ENCODE measurements around the gene PAEP. TPM values are rescaled to one million over a fixed set of nuclear protein-coding genes. Genes with fewer than 3 reads are reported as not detected.
A peak's percentile ranks its signal among the peaks of the same experiment; 100 is the strongest.

The PAEP gene
- total and polyA plus RNA-seq, 7 donors, result not detected

- intact Hi-C loops (cut with DNase I), result no loop called here
- peak; percentile 18 for DNase-seq
- no peak overlapping the region for H3K4me3 ChIP-seq
These were observed 49.0 kb downstream of the PAEP start for GRCh38 chr9:135610290-135611141.

GRCh38 chr9:135611142-135611874 lies 49.8 kb downstream of the PAEP start:
- peak; percentile 42 for DNase-seq
- H3K36me3 ChIP-seq, result no peaks in the 10 kb centered on the region
- H3K4me1 ChIP-seq, result no peaks in the 10 kb centered on the region
- H3K27me3 ChIP-seq, result peaks cover 0 to 43% (median 4%) of the 10 kb centered on the region in 3 donors
- TF ChIP-seq POLR2A (IDR thresholded peaks at IDR 0.05) (no peak), POLR2AphosphoS5 (IDR thresholded peaks at IDR 0.05) (no peak), EP300 (IDR thresholded peaks at IDR 0.05) (no peak), CTCF (IDR thresholded peaks at IDR 0.05) (no peak)
- no peaks in the 10 kb centered on the region for H3K9me3 ChIP-seq
- no peak overlapping the region for H3K4me3 ChIP-seq
- intact Hi-C loops (cut with DNase I), result no loop called here
- H3K27ac ChIP-seq, result no peak overlapping the region
- WGBS, 2 donors, result 67 to 85% methylated on average over 7 of the region's 7 CpGs

More at GRCh38 chr9:135610290-135611141, 49.0 kb downstream of the PAEP start:
- H3K4me1 ChIP-seq, result no peaks in the 10 kb centered on the region
- peaks cover 0 to 35% (median 4%) of the 10 kb centered on the region in 3 donors for H3K27me3 ChIP-seq
- no peaks in the 10 kb centered on the region for H3K36me3 ChIP-seq
- 73 to 80% methylated on average over 13 of the region's 13 CpGs for WGBS, 2 donors
- no peaks in the 10 kb centered on the region for H3K9me3 ChIP-seq
- no peak overlapping the region for H3K27ac ChIP-seq
- TF ChIP-seq EP300 (IDR thresholded peaks at IDR 0.05) (no peak), POLR2AphosphoS5 (IDR thresholded peaks at IDR 0.05) (no peak), CTCF (IDR thresholded peaks at IDR 0.05) (no peak), POLR2A (IDR thresholded peaks at IDR 0.05) (no peak)

GRCh38 chr9:135611875-135612209 lies 50.3 kb downstream of the PAEP start:
- Histone ChIP-seq H3K36me3 (no peaks in the 10 kb centered on the region), H3K9me3 (no peaks in the 10 kb centered on the region), H3K4me1 (no peaks in the 10 kb centered on the region), H3K27ac (no peak overlapping the region), H3K27me3 (peaks cover 0 to 43% (median 4%) of the 10 kb centered on the region in 3 donors), H3K4me3 (no peak overlapping the region)
- WGBS, 2 donors, result 17 to 24% methylated on average over 4 of the region's 4 CpGs
- peak; percentile 11 for DNase-seq
- no peak for TF ChIP-seq CTCF (IDR thresholded peaks at IDR 0.05)
- TF ChIP-seq POLR2AphosphoS5 (IDR thresholded peaks at IDR 0.05), result no peak
- intact Hi-C loops (cut with DNase I), result no loop called here

- Histone ChIP-seq H3K4me3 (no peak overlapping the region), H3K36me3 (no peaks in the 10 kb centered on the region), H3K27ac (no peak overlapping the region), H3K9me3 (no peaks in the 10 kb centered on the region), H3K27me3 (peaks cover 0 to 47% (median 4%) of the 10 kb centered on the region in 3 donors), H3K4me1 (no peaks in the 10 kb centered on the region)
- intact Hi-C loops (cut with DNase I), result no loop called here
- WGBS, 2 donors, result 89 to 91% methylated on average over 8 of the region's 8 CpGs
- TF ChIP-seq CTCF (IDR thresholded peaks at IDR 0.05), result no peak
- TF ChIP-seq POLR2AphosphoS5 (IDR thresholded peaks at IDR 0.05), result no peak
- TF ChIP-seq POLR2A (IDR thresholded peaks at IDR 0.05), result no peak
- no peak for TF ChIP-seq EP300 (IDR thresholded peaks at IDR 0.05)
- DNase-seq, result no peak
These were observed 50.9 kb downstream of the PAEP start for GRCh38 chr9:135612437-135612836.
